Measurements from ENCODE around the gene XPO6.

DNA sequence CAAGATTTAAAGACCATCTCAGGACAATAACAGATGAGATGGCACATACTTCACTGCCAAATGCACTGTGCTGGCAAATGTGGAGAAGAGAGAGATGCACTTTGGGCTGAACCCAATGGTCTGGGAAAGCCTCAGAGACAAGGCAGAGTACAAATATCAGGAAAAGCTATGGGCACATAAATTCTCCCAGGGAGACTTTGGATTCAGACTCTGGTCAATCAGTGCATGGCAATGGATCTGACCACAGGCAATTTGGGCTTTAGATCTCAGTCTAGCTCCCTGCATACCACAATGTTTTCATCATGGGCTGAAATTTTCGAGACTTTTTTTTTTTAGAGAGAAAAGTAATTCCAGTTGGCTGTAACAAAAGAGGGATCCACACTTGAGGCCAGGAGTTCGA lies 20.0 kb upstream of the XPO6 start:
- TF ChIP-seq POLR2AphosphoS5 (IDR thresholded peaks at IDR 0.05; ENCODE audit: low read depth, low read length) (no peak), POLR2A (IDR thresholded peaks at IDR 0.05; ENCODE audit: low read depth, low read length) (no peak), TAF1 (IDR thresholded peaks at IDR 0.05; ENCODE audit: low read depth, low read length) (no peak), SPI1 (IDR thresholded peaks at IDR 0.05; ENCODE audit: low read depth, low read length) (no peak)
